ENCODE results near the gene CAMTA1. TPM values are rescaled to one million over a fixed set of nuclear protein-coding genes. Genes with fewer than 3 reads are reported as not detected.

Gene CAMTA1
- total RNA-seq, 1 donor from 2014 or later = 99.0 TPM

- peaks cover 20% of the 10 kb centered on the region for H3K27me3 Mint-ChIP-seq
- no peaks in the 10 kb centered on the region for H3K36me3 Mint-ChIP-seq (ENCODE audit: insufficient read depth)
- H3K27ac Mint-ChIP-seq = no peak overlapping the region
- no peak for DNase-seq (ENCODE audit: low spot score, unreplicated experiment)
- H3K4me1 Mint-ChIP-seq (ENCODE audit: low read depth) = peaks cover 7% of the 10 kb centered on the region
- H3K4me3 Mint-ChIP-seq (ENCODE audit: low read depth) = no peak overlapping the region
- TF ChIP-seq CTCF (IDR thresholded peaks at IDR 0.05; ENCODE audit: unreplicated experiment) = no peak
- H3K9me3 Mint-ChIP-seq (ENCODE audit: low read depth) = peaks cover 10% of the 10 kb centered on the region
Observed at GRCh38 chr1:7302126-7302525, 516.9 kb downstream of the CAMTA1 start.

- H3K27me3 Mint-ChIP-seq = peaks cover 20% of the 10 kb centered on the region
- peaks cover 1% of the 10 kb centered on the region for H3K4me1 Mint-ChIP-seq (ENCODE audit: low read depth)
- no peak for DNase-seq (ENCODE audit: low spot score, unreplicated experiment)
- H3K4me3 Mint-ChIP-seq (ENCODE audit: low read depth) = no peak overlapping the region
- H3K27ac Mint-ChIP-seq = no peak overlapping the region
- no peaks in the 10 kb centered on the region for H3K36me3 Mint-ChIP-seq (ENCODE audit: insufficient read depth)
- H3K9me3 Mint-ChIP-seq (ENCODE audit: low read depth) = peaks cover 15% of the 10 kb centered on the region
- TF ChIP-seq CTCF (IDR thresholded peaks at IDR 0.05; ENCODE audit: unreplicated experiment) = no peak
Observed at GRCh38 chr1:7302873-7303272, 517.6 kb downstream of the CAMTA1 start.

GRCh38 chr1:7303554-7304317, 518.5 kb downstream of the CAMTA1 start:
- Mint-ChIP-seq H3K27me3 (peaks cover 19% of the 10 kb centered on the region), H3K36me3 (ENCODE audit: insufficient read depth) (no peaks in the 10 kb centered on the region), H3K9me3 (ENCODE audit: low read depth) (peaks cover 23% of the 10 kb centered on the region), H3K4me1 (ENCODE audit: low read depth) (no peaks in the 10 kb centered on the region), H3K27ac (no peak overlapping the region), H3K4me3 (ENCODE audit: low read depth) (no peak overlapping the region)
- no peak for DNase-seq (ENCODE audit: low spot score, unreplicated experiment)
- no peak for TF ChIP-seq CTCF (IDR thresholded peaks at IDR 0.05; ENCODE audit: unreplicated experiment)

- Mint-ChIP-seq H3K36me3 (ENCODE audit: insufficient read depth) (no peaks in the 10 kb centered on the region), H3K9me3 (ENCODE audit: low read depth) (peaks cover 10% of the 10 kb centered on the region), H3K4me3 (ENCODE audit: low read depth) (no peak overlapping the region), H3K27ac (no peak overlapping the region), H3K27me3 (peaks cover 8% of the 10 kb centered on the region), H3K4me1 (ENCODE audit: low read depth) (no peaks in the 10 kb centered on the region)
- no peak for DNase-seq (ENCODE audit: low spot score, unreplicated experiment)
- TF ChIP-seq CTCF (IDR thresholded peaks at IDR 0.05; ENCODE audit: unreplicated experiment) = no peak
Observed at GRCh38 chr1:7313081-7313546, 527.9 kb downstream of the CAMTA1 start.

- H3K4me1 Mint-ChIP-seq (ENCODE audit: low read depth) = no peaks in the 10 kb centered on the region
- no peak overlapping the region for H3K27ac Mint-ChIP-seq
- peaks cover 3% of the 10 kb centered on the region for H3K9me3 Mint-ChIP-seq (ENCODE audit: low read depth)
- H3K4me3 Mint-ChIP-seq (ENCODE audit: low read depth) = no peak overlapping the region
- TF ChIP-seq CTCF (IDR thresholded peaks at IDR 0.05; ENCODE audit: unreplicated experiment) = no peak
- no peak for DNase-seq (ENCODE audit: low spot score, unreplicated experiment)
- peaks cover 8% of the 10 kb centered on the region for H3K27me3 Mint-ChIP-seq
- no peaks in the 10 kb centered on the region for H3K36me3 Mint-ChIP-seq (ENCODE audit: insufficient read depth)
Observed at GRCh38 chr1:7313826-7314225, 528.6 kb downstream of the CAMTA1 start.

All from progenitor cell of endocrine pancreas (in vitro differentiated cells).